ENCODE measurements around the gene PRRC2B.

PRRC2B gene

GRCh38 chr9:131410044-131410491, 16.2 kb downstream of the PRRC2B start:
- DNase-seq: no peak

- no peak for DNase-seq
Measured at GRCh38 chr9:131411719-131412681, 18.1 kb downstream of the PRRC2B start.

GRCh38 chr9:131416509-131416908, 22.6 kb downstream of the PRRC2B start:
- no peak for DNase-seq

- DNase-seq: no peak
Measured at GRCh38 chr9:131417264-131418142, 23.6 kb downstream of the PRRC2B start.

DNA sequence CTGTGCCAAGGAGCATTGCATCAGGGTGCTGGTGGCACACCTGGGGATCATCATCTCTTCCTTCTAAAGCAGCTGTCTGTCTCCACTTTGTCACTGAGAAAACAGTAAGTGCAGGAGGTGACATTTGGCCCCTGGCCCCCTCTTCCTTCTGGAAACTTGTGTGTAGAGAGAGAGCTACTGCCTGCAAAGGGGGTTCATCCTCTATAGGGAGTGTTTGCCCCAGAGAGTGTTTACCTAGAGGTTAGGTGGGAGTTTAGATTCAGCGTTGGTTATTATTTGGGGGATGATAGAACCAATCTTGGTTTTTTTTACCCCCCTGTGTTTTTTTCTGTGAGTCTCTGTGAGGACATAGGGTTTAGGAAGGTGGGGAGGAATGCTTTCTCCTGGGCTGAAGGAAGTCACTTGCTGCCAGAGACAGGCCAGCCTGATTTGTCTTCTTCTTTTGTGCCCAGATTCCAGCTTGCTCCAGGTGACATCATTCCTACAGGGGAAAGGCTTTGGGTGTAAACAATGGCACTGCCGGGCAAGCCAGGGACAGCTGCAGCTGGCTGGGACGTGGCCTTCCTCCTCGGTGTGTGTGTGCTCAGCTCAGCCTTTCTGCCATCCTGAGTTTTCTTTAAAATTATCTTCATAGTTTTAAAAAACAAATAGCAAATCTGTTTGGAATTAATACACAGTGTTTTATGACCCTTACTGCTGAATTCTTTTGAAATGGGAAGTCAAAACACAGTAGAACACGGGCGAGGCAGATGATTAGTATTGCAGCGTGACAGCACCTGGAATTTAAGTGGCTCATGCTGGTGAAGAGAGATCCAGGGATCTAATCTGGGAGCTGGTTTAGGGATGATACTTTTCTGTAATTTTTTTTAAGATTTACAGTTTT, 24.5 kb downstream of the PRRC2B start:
- DNase-seq: no peak

DNA sequence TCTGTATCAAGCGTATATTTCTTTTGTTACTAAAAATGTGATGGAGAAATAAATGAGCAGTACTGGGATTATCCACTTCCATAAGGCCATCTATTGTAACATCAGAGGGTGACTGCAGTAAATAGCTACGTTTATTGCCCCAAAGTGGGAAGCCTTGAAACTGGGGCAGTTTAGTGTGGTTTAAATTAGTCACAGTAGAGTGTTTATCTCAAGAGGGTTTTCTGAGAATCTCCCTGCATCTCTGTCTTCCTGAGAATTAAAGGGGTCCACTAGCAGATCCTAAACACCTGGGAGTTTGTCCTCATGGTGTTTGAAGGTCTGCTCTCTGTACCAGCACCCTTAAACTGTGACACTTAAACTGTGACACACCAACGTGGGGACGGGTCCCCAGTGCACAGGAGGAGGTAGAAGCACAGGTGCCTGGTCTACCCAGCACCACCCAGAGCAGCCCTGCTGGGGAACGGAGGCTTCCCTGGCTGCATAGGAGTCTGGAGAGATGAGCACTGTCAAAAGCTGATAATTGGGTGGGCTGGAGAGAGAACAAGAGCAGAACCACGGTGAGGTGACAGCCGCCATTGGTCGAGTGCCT, 25.2 kb downstream of the PRRC2B start:
- DNase-seq: no peak

- DNase-seq: no peak
Measured at GRCh38 chr9:131419716-131420115, 25.8 kb downstream of the PRRC2B start.

DNA sequence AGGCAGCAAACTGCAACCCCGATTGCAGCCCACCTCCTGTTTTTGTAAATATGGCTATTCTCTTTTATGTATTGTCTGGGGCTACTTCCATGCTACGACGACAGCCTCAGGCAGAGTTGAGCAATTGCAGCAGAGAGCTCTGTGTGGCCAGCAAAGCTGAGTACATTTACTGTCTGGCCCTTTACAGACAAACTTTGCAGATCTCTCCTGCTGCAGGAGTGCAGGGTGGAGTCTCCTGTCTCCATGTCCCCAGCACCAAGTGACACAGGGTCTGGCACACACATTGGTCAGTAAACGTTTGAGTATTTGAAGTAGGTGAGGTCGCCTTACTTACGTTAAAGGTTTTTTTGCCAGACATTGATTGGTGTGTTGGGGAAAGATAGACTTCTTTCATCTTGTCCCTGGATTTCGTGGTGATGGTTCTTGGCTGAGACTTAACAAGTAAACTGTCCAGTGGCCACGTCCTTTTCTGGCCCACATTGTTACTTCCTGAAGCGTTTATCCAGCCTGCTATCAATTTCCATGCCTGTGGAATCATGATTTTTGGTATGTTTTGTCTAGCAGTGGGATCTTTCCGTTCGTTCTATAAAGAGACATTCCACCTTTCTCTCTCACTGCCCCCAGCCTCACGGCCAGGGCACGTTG, 27.2 kb downstream of the PRRC2B start:
- DNase-seq: no peak

GRCh38 chr9:131421691-131422090, 27.8 kb downstream of the PRRC2B start:
- no peak for DNase-seq

GRCh38 chr9:131422241-131422792, 28.4 kb downstream of the PRRC2B start:
- no peak for DNase-seq

- DNase-seq: peak; percentile 13
Measured at GRCh38 chr9:131423171-131423581, 29.3 kb downstream of the PRRC2B start.

GRCh38 chr9:131426545-131426944, 32.7 kb downstream of the PRRC2B start:
- DNase-seq: no peak

- no peak for DNase-seq
Measured at GRCh38 chr9:131429121-131430012, 35.5 kb downstream of the PRRC2B start.

GRCh38 chr9:131432050-131432449, 38.2 kb downstream of the PRRC2B start:
- no peak for DNase-seq

DNA sequence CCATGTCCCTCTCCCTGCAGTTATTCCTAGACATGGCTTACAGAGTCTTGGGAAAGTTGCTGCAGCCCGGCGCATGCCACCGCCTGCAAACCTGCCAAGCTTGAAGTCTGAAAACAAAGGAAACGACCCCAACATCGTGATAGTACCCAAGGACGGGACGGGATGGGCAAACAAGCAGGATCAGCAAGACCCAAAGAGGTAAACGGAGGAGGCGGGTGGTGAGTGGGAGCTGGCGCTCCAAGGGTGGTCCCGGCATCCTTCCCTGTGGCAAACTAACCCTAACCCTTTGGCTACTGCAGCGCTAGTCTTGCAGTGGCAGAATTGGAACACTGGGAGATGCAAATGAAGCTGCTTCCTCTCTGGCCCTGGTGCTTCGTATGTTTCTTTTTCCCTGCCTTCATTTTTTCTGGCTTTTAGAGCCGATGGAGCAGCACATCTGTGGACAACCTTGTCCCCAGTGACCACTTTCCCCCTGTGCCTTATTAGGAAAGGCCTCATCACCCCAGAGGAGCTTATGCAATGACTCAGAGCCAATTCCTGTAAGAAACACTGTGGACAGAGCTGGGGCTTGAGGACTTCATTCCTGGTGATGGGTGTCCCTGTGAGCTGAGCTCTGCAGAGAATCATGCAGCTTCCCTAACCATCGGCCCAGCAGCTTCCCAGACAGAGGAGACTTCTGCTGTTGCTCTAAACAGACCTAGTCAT, 38.9 kb downstream of the PRRC2B start:
- DNase-seq: no peak

GRCh38 chr9:131433302-131433854, 39.5 kb downstream of the PRRC2B start:
- DNase-seq: no peak

DNA sequence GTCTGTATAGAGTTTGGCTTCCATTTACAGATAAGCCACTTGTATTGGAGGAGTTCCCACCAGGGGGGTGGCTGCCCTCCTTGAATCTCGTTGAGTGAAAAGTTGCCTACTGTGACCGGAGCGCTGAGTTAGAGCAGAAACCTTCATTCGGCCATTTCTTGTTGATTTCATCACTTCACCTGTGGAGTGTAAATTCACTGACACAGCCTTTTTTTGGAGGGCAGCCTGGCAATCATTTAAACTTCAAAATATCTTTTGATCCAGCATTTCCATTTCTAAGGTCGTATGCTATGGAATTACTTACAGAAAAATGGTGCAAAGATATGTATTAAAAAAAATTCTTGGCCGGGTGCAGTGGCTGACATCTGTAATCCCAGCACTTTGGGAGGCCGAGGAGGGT, 40.8 kb downstream of the PRRC2B start:
- DNase-seq: no peak

- no peak for DNase-seq
Measured at GRCh38 chr9:131436376-131436775, 42.5 kb downstream of the PRRC2B start.

GRCh38 chr9:131436865-131437271, 43.0 kb downstream of the PRRC2B start:
- DNase-seq: no peak
